Astrocyte (in vitro differentiated cells and primary cell): Measurements from ENCODE around the gene FRMD8.

Experiments
- CTCF ChIP-seq: IDR thresholded peaks from 2 replicates; pipeline ENCODE4 v1.5.1; 2011; ENCODE audit warnings: low read depth, mild to moderate bottlenecking, inconsistent platforms, low read length, moderate library complexity; ENCODE audit not compliant: insufficient read depth
- EZH2 ChIP-seq: IDR thresholded peaks from 2 replicates; pipeline ENCODE4 v1.6.1; 2012; ENCODE audit warnings: mild to moderate bottlenecking, low read length, inconsistent platforms; ENCODE audit not compliant: insufficient read depth

- TF ChIP-seq CTCF (no peak), EZH2 (no peak)
Measured at GRCh38 chr11:65404638-65405339, 18.4 kb downstream of the FRMD8 start.
